ENCODE data around the gene MKI67.

The MKI67 gene

GRCh38 chr10:128080231-128080630, 46.0 kb downstream of the MKI67 start:
- H3K36me3 ChIP-seq: peaks cover 100% of the 10 kb centered on the region
- H3K27me3 ChIP-seq: no peaks in the 10 kb centered on the region
- H3K4me3 ChIP-seq (ENCODE audit: low read depth in 1 of 2, low read length in 1 of 2): no peak overlapping the region
- TF ChIP-seq CTCF (IDR thresholded peaks at IDR 0.05): no peak
- H3K4me1 ChIP-seq (ENCODE audit: control insufficient read depth in 1 of 2, insufficient read depth in 1 of 2, low read depth in 1 of 2, low read length in 1 of 2): no peaks in the 10 kb centered on the region
- peak overlapping the region; percentile 54 for H3K27ac ChIP-seq
- H3K9me3 ChIP-seq: peaks cover 17% of the 10 kb centered on the region

DNA sequence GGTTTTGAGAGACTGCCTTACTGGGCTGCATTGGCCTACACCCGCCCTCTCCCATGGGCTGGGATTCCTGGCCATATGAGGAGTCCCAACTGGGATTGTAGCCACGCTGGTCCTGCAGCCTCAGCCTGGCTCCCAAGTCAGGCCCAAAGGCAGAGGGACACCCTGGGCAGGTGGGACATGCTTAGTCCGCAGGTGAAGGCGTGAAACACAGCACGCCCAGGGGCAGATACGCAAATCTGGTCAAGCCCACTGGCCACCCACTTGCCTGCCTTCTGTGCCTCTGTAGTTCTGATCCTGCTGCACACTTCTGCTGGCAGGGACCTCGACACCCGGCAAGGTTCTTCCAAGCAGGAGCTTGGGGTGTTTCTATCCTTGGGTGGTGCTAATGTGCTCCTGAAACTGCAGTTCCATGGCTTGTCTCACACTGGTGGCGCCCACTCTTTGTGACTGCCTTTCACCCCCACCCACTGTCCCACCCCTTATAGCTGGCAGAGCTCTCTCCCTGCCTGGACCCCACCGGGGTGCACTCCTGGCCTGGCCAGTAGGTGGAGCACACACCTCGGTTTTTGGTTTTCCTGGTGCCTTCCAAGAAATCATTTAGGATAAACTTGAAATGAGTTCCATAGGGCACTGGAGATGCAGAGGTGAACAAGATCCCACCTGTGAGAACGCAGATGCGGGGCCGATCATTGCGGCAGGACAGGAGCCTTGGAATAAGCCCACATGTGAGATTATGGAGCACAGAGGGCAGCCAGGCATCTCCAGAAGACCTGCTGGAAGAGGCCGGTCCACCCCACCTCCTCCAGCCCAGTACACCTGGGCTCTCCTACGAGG, 47.9 kb downstream of the MKI67 start:
- Histone ChIP-seq H3K27me3 (no peaks in the 10 kb centered on the region), H3K9me3 (peaks cover 17% of the 10 kb centered on the region), H3K36me3 (peaks cover 100% of the 10 kb centered on the region), H3K4me1 (ENCODE audit: control insufficient read depth in 1 of 2, insufficient read depth in 1 of 2, low read depth in 1 of 2, low read length in 1 of 2) (no peaks in the 10 kb centered on the region), H3K27ac (peak overlapping the region; percentile 38), H3K4me3 (ENCODE audit: low read depth in 1 of 2, low read length in 1 of 2) (no peak overlapping the region)
- peak; percentile 63 for TF ChIP-seq CTCF (IDR thresholded peaks at IDR 0.05)

DNA sequence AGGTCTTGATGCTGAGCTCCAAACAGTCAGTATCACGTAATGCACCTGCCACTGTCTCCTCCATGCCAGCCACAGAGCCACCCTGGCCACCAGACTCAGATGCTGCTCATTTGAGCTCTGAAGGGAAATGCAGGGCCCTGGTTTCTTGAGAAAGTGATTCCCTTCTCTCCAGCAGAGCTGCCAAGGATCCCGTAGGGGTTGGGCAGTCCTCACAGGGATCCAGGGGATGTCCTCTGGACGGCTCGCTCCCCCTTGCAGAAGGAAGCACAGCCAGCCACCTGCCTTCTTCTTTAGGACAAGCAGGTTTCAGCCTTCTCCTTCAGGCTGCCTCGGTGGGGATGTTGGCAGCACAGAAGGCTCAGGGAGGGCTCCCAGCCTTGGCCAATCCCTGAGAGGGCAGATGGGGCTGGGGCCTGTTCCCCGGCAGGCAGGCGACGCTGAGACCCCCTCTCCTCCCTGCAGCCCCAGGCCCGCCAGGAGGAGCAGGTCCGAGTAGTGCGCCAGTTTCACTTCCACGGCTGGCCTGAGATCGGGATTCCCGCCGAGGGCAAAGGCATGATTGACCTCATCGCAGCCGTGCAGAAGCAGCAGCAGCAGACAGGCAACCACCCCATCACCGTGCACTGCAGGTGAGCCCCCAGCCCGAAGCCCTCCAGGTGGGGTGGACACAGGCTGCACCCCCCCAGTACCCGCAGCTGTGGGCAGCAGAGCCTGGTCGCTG, 48.9 kb downstream of the MKI67 start:
- Histone ChIP-seq H3K36me3 (peaks cover 100% of the 10 kb centered on the region), H3K27ac (no peak overlapping the region), H3K27me3 (no peaks in the 10 kb centered on the region), H3K4me3 (ENCODE audit: low read depth in 1 of 2, low read length in 1 of 2) (no peak overlapping the region), H3K9me3 (peaks cover 17% of the 10 kb centered on the region), H3K4me1 (ENCODE audit: control insufficient read depth in 1 of 2, insufficient read depth in 1 of 2, low read depth in 1 of 2, low read length in 1 of 2) (no peaks in the 10 kb centered on the region)
- no peak for TF ChIP-seq CTCF (IDR thresholded peaks at IDR 0.05)

DNA sequence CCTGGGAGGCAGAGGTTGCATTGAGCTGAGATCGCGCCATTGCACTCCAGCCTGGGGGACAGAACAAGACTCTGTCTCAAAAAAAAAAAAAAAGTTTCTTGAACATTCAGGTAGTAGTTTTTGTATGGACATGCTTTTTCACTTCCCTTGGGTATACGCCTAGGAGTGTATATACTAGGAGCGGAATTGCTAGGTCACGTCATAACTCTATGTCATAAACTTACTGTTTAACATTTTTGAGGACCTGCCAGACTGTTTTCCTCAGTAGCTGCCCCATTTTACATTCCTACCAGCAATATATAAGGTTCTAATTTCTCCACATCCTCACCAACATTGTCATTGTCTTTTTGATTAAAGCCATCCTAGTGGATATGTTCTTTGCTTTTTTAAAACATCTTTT, 51.6 kb downstream of the MKI67 start:
- Histone ChIP-seq H3K9me3 (peaks cover 10% of the 10 kb centered on the region), H3K4me3 (ENCODE audit: low read depth in 1 of 2, low read length in 1 of 2) (no peak overlapping the region), H3K27ac (peak overlapping the region; percentile 23), H3K36me3 (peaks cover 100% of the 10 kb centered on the region), H3K27me3 (no peaks in the 10 kb centered on the region), H3K4me1 (ENCODE audit: control insufficient read depth in 1 of 2, insufficient read depth in 1 of 2, low read depth in 1 of 2, low read length in 1 of 2) (no peaks in the 10 kb centered on the region)
- no peak for TF ChIP-seq CTCF (IDR thresholded peaks at IDR 0.05)

DNA sequence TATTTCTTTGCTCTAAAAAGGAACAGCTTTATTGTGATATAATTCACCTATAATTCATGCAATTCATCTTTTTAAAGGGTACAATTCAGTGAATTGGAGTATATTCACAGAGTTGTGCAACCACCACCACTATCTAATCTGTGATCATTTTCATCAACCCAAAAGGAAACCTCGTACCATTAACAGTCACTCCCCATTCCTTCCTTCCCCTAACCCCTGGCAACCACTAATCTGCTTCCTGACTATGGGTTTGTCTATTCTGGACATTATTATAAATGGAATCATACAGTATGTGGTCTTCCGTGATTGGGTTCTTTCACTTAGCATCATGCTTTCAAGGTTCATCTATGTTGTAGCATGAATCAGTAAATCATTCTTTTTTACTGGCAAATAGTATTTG, 52.3 kb downstream of the MKI67 start:
- Histone ChIP-seq H3K9me3 (peaks cover 10% of the 10 kb centered on the region), H3K4me3 (ENCODE audit: low read depth in 1 of 2, low read length in 1 of 2) (no peak overlapping the region), H3K27ac (peak overlapping the region; percentile 13), H3K36me3 (peaks cover 100% of the 10 kb centered on the region), H3K4me1 (ENCODE audit: control insufficient read depth in 1 of 2, insufficient read depth in 1 of 2, low read depth in 1 of 2, low read length in 1 of 2) (peaks cover 0 to 4% of the 10 kb centered on the region in 2 experiments), H3K27me3 (no peaks in the 10 kb centered on the region)
- no peak for TF ChIP-seq CTCF (IDR thresholded peaks at IDR 0.05)
